ENCODE data around the gene RIMS4.

DNA sequence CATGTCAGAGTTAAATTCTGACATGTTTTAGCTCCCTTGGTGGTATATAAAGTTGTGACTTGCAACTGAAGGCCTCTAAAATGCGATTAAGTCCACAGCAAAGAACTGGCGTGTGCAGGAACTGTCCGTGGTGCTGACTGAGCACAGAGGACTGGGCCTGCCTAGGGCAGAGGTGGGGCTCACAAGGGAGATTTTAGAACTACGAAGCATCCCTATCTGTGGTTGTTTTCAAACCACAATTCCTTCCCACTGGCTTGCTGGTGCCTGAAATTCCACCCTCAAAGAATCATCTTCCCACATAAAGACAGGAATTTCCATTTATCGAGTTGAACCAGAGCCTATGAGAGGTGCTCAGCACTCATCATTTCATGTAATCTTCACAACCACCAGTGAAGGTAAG, 30.1 kb downstream of the RIMS4 start:
- TF ChIP-seq, protein P1, sequence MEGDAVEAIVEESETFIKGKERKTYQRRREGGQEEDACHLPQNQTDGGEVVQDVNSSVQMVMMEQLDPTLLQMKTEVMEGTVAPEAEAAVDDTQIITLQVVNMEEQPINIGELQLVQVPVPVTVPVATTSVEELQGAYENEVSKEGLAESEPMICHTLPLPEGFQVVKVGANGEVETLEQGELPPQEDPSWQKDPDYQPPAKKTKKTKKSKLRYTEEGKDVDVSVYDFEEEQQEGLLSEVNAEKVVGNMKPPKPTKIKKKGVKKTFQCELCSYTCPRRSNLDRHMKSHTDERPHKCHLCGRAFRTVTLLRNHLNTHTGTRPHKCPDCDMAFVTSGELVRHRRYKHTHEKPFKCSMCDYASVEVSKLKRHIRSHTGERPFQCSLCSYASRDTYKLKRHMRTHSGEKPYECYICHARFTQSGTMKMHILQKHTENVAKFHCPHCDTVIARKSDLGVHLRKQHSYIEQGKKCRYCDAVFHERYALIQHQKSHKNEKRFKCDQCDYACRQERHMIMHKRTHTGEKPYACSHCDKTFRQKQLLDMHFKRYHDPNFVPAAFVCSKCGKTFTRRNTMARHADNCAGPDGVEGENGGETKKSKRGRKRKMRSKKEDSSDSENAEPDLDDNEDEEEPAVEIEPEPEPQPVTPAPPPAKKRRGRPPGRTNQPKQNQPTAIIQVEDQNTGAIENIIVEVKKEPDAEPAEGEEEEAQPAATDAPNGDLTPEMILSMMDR (IDR thresholded peaks at IDR 0.05; ENCODE audit: control extremely low read depth in 1 of 3, insufficient read depth in 1 of 3, low read depth in 1 of 3, low read length in 3 of 3), result no peak
- TF ChIP-seq GTF2F1 (IDR thresholded peaks at IDR 0.05; ENCODE audit: borderline replicate concordance, low read depth, low read length), result no peak
- TF ChIP-seq SIN3A (conservative IDR thresholded peaks at IDR 0.05 in 1 of 2, IDR thresholded peaks at IDR 0.05 in 1 of 2; ENCODE audit: low read depth in 1 of 2, low read length in 2 of 2), result peak in 1 of 2 experiments; percentile 62; a peak in 1 of 4 replicates

Data from H1 (cell line).